GM19455 (cell line): Measurements from ENCODE around the gene SARS2.
A peak's percentile ranks its signal among the peaks of the same experiment; 100 is the strongest.
"Not testable (repeated sequence)": the region's sequence is repeated elsewhere in the genome, so short reads cannot be mapped to it uniquely, and the experiment has no call there.

Source experiments
- ATAC-seq: cut with Tn5 transposase; IDR thresholded peaks from one replicate; pipeline ENCODE4 v1.9.1; 2021; ENCODE audit not compliant: unreplicated experiment

The SARS2 gene

DNA sequence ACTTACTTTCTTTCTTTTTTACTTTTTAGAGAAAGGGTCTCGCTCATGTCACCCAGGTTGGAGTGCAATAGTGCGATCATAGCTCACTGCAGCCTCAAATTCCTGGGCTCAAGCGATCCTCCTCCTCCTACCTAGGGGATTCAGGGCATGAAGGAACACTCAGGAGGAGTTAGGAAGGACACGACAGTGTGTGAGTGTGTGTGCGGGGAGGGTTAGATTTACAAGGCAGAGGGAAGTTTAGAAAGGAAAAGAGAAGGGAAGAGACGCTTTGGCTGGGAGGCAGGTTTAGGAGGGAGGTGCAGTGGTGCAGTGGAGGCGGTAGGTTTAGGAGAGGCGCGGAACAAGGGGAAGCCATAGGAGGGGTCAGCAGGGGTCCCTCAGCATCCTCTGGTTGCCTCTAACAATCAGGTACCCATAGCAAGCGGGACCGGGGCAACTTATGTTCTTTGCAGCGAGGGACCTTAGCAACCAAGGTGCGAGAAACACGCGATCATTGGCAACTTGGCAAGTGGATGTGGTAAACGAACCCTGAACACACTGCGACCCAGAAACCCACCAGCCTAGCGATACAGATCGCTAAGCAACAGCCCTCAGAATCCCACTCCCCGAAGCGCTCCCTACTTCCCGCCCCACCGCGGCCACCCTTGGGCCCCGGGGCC, 31.6 kb downstream of the SARS2 start:
- ATAC-seq = no peak

GRCh38 chr19:38894968-38895367, 35.6 kb downstream of the SARS2 start:
- no peak for ATAC-seq

DNA sequence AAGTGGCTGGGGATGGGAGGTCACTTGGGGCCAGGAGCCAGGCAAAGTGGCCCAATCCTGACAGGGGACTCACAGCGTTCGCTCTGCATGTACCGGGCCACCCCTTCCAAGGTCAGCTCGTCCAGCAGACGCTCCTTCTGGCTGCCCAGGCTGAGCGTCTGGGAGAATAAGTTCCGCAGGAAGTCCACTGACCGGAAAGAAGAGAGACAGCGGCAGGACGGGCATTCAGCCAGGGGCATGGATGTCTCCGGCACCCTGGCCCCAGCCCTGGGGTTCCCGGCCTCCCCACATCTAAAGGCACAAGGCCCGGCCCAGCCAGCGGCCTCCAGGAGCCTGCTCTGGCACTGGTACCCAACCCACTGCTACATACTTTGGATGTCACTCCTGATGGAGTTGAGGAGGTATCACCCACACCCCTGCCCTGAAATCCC, 37.2 kb downstream of the SARS2 start:
- no peak for ATAC-seq

DNA sequence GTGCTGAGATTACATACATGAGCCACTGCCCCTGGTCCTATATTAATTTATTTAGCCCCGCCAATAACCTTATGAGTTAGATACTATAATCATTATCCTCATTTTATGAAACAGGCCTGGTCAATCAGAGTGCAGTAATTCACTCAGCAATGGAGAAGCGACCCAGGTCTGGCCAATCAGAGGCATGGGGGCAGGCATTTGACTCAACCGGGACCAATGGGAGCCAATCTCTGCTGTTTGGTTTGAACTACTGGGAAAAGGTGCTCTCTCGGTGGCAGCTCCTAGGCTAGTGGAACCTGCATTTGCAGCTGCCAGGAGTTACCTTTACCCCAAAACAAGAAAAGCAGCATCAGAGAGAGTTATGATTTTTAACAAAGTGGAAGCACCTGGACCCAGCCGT, 37.7 kb downstream of the SARS2 start:
- no peak for ATAC-seq

GRCh38 chr19:38891771-38892170, 38.8 kb downstream of the SARS2 start:
- no peak for ATAC-seq

GRCh38 chr19:38890686-38891085, 39.9 kb downstream of the SARS2 start:
- ATAC-seq = no peak

DNA sequence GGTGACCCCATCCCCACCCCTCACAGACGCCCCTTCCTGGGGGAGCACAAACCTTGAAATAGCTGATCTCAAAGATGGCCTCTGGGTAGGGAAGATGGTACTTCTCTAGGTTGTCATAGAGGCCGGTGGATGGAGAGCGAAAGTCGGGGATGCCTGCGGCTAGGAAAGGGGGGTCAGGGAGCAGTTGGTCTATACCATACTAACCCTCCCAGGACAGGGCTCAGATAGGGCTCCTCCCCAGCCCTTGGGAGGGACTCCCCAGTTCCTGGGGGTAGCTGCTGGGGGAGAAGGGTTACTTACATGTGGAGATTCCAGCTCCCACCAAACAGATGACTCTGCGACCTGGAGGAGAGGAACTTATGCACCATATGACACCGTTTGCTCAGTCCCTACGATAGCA, 40.8 kb downstream of the SARS2 start:
- ATAC-seq = no peak

DNA sequence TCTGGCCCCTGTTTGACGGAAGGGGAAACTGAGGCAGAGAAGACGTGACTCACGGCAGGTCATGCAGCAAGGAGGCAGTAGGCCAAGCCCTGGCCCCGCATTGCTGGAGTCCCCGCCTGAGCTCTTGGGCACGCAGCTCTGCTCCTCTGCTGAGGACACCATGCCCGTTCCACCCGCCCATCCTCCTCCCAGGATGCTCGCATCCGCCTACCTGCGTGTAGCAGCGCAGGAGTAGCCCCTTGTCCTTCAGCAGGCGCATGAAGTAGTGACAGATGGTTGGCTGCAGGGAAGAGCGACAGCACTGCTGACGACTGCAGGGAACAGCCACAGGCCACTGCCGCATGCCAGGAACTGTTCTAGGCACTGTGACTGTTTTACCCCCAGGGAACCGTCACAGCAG, 41.7 kb downstream of the SARS2 start:
- no peak for ATAC-seq

- not testable (repeated sequence) for ATAC-seq
Measured at GRCh38 chr19:38884691-38885090, 45.9 kb downstream of the SARS2 start.

DNA sequence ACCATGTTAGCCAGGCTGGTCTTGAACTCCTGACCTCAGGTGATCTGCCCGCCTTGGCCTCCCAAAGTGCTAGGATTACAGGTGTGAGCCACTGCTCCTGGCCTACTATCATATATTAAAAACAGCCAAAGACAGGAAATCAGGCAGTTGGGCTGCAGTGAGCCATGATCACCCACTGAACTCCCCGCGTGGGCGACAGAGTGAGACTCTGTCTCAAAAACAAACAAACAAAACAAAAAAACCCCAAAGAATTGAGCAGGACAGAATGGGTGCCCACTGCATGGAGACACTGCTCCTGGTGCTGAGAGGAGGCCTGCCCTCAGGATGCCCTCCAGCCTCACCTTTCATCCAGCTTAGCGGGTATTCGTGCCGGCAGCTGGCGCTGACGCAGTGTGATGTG, 47.3 kb downstream of the SARS2 start:
- no peak for ATAC-seq

DNA sequence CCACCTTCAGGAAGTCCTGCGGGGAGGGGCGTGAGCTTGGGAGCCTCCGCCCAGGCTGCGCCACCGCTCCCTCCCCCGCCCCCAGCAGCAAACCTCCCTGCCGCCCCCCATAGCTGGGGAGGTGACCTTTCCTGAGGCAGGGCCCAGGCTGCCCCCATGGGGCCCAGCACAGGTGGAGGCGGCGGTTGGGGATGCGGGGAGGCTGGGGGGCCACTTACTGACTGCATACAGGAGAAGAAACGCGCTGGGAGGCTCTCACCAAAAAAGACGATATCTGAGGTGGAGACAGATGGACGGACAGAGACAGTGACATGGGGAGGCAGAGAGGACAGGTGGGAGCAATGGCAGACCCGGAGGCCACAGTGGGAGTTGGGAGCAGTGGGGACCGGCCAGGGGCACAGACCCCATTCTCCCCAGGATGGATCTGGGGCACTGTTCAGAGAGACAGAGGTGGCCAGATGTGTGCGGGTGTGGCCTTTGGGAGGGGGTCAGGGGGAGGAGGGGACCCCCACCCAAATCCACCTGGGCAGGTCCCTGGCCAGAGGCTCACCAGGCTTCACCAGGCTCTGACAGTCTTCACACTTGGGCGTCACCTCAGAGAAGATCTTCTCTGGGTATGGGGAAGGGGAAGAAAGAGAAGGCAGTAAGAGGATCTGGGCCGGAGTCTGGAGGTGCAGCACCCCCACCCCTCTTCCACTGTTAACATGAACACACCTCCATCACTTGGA, 49.5 kb downstream of the SARS2 start:
- ATAC-seq = no peak

- ATAC-seq = no peak
Measured at GRCh38 chr19:38880076-38880881, 50.3 kb downstream of the SARS2 start.

GRCh38 chr19:38879400-38879751, 51.2 kb downstream of the SARS2 start:
- no peak for ATAC-seq

DNA sequence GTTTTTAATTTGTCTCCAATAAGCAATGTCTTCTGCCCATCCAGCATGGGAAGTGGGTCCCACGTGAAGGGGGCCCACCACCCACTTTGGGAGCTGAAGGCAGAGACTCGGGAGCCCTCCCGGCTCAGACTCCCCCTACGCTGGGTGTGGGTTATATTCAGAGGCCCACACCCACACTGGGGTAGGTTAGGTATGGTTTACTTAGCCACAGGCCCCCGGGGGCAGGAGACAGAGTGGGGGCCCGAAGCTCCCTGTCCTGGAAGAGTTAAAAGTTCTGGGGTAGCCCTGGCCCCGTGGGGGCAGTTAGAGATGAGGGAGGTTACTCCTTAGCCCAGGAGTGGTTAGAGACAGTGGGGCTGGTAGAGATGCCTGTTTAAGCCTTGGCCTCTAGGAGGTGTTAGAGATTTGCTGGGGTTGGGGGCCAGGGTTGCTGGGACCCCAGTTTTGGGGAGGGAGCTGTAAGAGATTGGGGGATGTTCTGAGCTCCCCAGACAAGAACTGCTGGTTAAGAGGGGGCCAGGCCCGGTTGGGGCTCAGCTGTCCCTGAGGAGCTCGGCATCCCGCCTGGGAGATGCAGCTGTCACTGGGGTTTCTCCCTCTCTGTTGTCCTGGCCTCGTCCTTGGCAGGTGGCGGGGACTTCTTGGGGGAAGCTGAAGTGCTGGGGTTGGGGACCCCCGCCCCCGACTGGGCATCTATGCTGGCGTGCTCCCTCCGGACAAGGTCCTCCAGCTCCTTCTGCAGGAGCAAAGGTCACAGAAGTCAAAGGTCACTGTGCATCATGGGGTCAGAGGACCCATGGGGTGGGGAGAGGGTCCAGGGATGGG, 51.8 kb downstream of the SARS2 start:
- ATAC-seq = no peak

- ATAC-seq = no peak
Measured at GRCh38 chr19:38877781-38878574, 52.6 kb downstream of the SARS2 start, which contains the start of gene RINL. TSS of gene RINL (minus strand) at chr19:38878275. CDS start at chr19:38876742, 1,533 bp downstream.

- ATAC-seq = no peak
Measured at GRCh38 chr19:38875656-38876395, 54.7 kb downstream of the SARS2 start.

- not testable (repeated sequence) for ATAC-seq
Measured at GRCh38 chr19:38873400-38873799, 57.2 kb downstream of the SARS2 start.

GRCh38 chr19:38870612-38871011, 60.0 kb downstream of the SARS2 start:
- ATAC-seq = no peak

- peak; percentile 72 for ATAC-seq
Measured at GRCh38 chr19:38869836-38870607, 60.5 kb downstream of the SARS2 start.
